GM18909 (cell line): ENCODE data around the gene MRPL49.
"Not testable (repeated sequence)": the region's sequence is repeated elsewhere in the genome, so short reads cannot be mapped to it uniquely, and the experiment has no call there.

ENCODE experiments used
- ATAC-seq: cut with Tn5 transposase; IDR thresholded peaks from one replicate; pipeline ENCODE4 v1.9.1; 2021; ENCODE audit warnings: mild to moderate bottlenecking; ENCODE audit not compliant: unreplicated experiment, poor library complexity

MRPL49 gene

GRCh38 chr11:65132238-65132987 is 10.3 kb downstream of the MRPL49 start:
- peak; percentile 44 for ATAC-seq

GRCh38 chr11:65132988-65133700 is 11.0 kb downstream of the MRPL49 start:
- no peak for ATAC-seq

GRCh38 chr11:65133724-65134123 is 11.6 kb downstream of the MRPL49 start:
- ATAC-seq: peak; percentile 2

- peak; percentile 63 for ATAC-seq
Measured at GRCh38 chr11:65134240-65134951, 12.3 kb downstream of the MRPL49 start, which contains the start of gene SYVN1. Gene SYVN1, minus strand, starts transcription at chr11:65134519. Its CDS starts 918 bp downstream, at chr11:65133601.

- ATAC-seq: peak; percentile 60
Measured at GRCh38 chr11:65134952-65135632, 13.0 kb downstream of the MRPL49 start.

GRCh38 chr11:65135633-65136145 is 13.6 kb downstream of the MRPL49 start:
- ATAC-seq: no peak

GRCh38 chr11:65136515-65137096 is 14.5 kb downstream of the MRPL49 start:
- ATAC-seq: no peak

- ATAC-seq: no peak
Measured at GRCh38 chr11:65141896-65142494, 19.9 kb downstream of the MRPL49 start.

- no peak for ATAC-seq
Measured at GRCh38 chr11:65147352-65148075, 25.4 kb downstream of the MRPL49 start.

- no peak for ATAC-seq
Measured at GRCh38 chr11:65148657-65149056, 26.5 kb downstream of the MRPL49 start.

- ATAC-seq: not testable (repeated sequence)
Measured at GRCh38 chr11:65150131-65150508, 28.0 kb downstream of the MRPL49 start.

- ATAC-seq: peak; percentile 47
Measured at GRCh38 chr11:65150509-65151299, 28.6 kb downstream of the MRPL49 start.

GRCh38 chr11:65151331-65151899 is 29.3 kb downstream of the MRPL49 start:
- ATAC-seq: no peak

- no peak for ATAC-seq
Measured at GRCh38 chr11:65152122-65152521, 30.0 kb downstream of the MRPL49 start.

- ATAC-seq: no peak
Measured at GRCh38 chr11:65156256-65156655, 34.1 kb downstream of the MRPL49 start.

- ATAC-seq: no peak
Measured at GRCh38 chr11:65156926-65157325, 34.8 kb downstream of the MRPL49 start.

GRCh38 chr11:65157336-65157735 is 35.2 kb downstream of the MRPL49 start:
- no peak for ATAC-seq

GRCh38 chr11:65159012-65159411 is 36.9 kb downstream of the MRPL49 start:
- ATAC-seq: peak; percentile 59
